ENCODE data around the gene CCDC120.

- TF ChIP-seq CTCF (IDR thresholded peaks at IDR 0.05) (no peak), POLR2A (IDR thresholded peaks at IDR 0.05) (no peak)
Measured at GRCh38 chrX:49116716-49117115, 57.9 kb downstream of the CCDC120 start.
